Measurements from ENCODE around the gene KLHL34.

GRCh38 chrX:21638311-21638710 is 19.8 kb downstream of the KLHL34 start:
- TF ChIP-seq CTCF (IDR thresholded peaks at IDR 0.05), result no peak
- no peak for TF ChIP-seq POLR2A (IDR thresholded peaks at IDR 0.05)
- TF ChIP-seq POLR2AphosphoS5 (IDR thresholded peaks at IDR 0.05), result no peak

All from sigmoid colon (tissue), 4 donors.